ENCODE data around the gene NUBPL.

DNA sequence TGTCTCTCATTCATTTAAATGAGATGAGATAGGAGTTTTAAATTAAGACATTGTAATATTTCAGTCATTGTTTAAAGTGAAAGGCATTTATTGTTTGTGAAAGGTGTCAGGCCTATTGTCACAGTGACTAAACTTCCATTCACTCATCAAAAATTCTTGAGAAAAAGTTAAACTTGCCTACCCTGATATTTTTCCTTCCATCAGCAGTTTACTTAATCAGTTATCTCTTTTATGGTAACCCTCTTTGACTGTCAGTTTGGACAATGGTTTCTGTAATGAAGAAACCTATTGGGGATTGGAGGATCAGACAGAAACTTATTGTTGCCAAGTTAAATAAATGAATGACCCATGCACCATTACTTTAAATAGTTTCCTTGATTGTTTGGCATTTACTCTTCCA, 241.6 kb downstream of the NUBPL start:
- TF ChIP-seq, protein P1, sequence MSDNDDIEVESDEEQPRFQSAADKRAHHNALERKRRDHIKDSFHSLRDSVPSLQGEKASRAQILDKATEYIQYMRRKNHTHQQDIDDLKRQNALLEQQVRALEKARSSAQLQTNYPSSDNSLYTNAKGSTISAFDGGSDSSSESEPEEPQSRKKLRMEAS (IDR thresholded peaks at IDR 0.05; ENCODE audit: low read depth, low read length): no peak
- no peak for TF ChIP-seq CTCF (IDR thresholded peaks at IDR 0.05; ENCODE audit: low read depth, low read length)
- TF ChIP-seq POLR2A (IDR thresholded peaks at IDR 0.05; ENCODE audit: extremely low read depth, insufficient read length): no peak
